ENCODE data around the gene HDAC7.

The HDAC7 gene

DNA sequence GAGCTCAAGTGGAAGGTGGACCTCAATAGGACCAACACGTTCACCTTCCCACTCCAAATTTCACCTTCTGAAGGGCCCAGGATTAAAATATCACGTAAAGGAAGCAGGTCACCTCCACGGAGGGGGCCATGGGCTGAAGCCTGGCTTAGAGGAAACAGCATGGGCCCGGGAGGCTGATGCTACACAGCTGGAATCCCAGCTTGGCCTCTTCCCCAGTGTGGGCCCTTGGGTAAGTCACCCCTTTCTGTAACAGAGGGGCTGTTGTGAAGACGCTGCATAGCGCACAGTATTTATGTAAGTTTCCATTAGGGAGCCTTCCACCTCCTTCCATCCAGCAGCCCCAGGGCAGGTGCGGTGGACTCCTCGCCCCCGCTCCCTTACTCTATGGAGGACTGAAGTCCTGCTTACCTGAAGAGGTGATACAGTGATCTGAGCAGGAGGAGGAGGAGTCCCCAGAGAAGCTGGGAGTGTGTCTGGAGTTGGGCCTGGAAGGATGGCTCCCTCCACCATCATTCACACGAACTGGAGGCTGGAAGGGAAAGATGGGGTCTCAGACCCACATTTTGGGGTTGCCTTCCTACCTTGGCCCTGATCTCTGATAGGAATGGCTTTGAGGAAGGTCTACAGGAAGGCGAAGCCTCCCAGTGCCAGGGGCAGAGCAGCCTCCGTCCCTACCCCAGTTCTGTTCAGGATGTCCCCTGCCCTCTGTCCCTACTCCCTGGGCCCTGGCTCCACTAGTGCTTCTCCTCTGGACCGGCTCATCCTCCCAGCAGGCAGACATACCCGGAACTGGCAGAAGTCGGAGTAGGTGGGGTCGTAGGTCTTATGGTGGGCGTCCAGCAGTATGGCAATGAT, 37.2 kb upstream of the HDAC7 start:
- Histone ChIP-seq H3K4me1 (ENCODE audit: insufficient read depth, low read length) (peaks cover 2% of the 10 kb centered on the region), H3K4me3 (ENCODE audit: low read length) (no peak overlapping the region), H3K9me3 (ENCODE audit: low read length) (no peaks in the 10 kb centered on the region), H2AFZ (ENCODE audit: low read depth, low read length) (no peak overlapping the region), H3K27me3 (ENCODE audit: insufficient read depth, low read length) (peaks cover 10% of the 10 kb centered on the region), H3K36me3 (ENCODE audit: insufficient read depth, low read length) (no peaks in the 10 kb centered on the region)

DNA sequence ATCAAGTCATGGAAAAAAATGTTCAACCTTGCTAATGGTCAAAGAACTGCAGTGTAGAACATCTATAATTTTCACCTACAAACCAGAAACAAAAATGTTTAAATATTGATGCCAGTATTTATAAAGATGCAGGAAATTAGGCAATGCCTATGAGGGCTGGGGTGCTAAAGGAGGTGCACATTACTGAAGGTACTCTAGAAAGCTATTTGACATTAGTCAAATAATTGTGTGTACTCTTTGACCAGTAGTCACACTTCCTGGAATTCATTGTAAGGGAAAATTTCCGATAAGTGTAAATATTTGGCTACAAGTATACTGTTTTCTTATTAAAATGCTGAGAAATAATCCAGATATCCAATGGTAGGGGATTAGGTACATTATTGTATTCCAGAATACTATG, 36.4 kb upstream of the HDAC7 start:
- H3K36me3 ChIP-seq (ENCODE audit: insufficient read depth, low read length): no peaks in the 10 kb centered on the region
- H3K4me1 ChIP-seq (ENCODE audit: insufficient read depth, low read length): peaks cover 2% of the 10 kb centered on the region
- no peaks in the 10 kb centered on the region for H3K9me3 ChIP-seq (ENCODE audit: low read length)
- no peak overlapping the region for H2AFZ ChIP-seq (ENCODE audit: low read depth, low read length)
- no peak overlapping the region for H3K4me3 ChIP-seq (ENCODE audit: low read length)
- peaks cover 18% of the 10 kb centered on the region for H3K27me3 ChIP-seq (ENCODE audit: insufficient read depth, low read length)

DNA sequence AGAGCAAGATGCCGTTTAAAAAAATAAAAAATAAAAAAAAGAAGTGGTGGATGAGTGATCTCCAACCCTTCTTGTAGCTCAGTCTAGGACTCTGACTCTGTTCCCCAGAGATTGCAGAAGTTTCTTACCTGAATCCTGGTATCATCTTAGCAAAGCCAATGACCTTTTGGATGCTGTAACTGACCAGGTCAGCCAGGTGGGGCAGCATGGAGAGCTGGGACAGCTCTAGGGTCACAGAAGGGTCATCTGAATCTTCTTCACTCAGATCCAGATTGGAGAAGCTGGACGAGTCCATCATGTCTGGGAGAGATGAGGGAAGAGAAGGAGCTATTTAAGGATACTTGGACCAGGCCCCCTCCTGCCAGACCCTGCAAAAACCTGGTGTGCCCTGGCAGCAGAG, 35.8 kb upstream of the HDAC7 start:
- H2AFZ ChIP-seq (ENCODE audit: low read depth, low read length): no peak overlapping the region
- H3K4me1 ChIP-seq (ENCODE audit: insufficient read depth, low read length): peaks cover 2% of the 10 kb centered on the region
- H3K4me3 ChIP-seq (ENCODE audit: low read length): no peak overlapping the region
- H3K9me3 ChIP-seq (ENCODE audit: low read length): no peaks in the 10 kb centered on the region
- peaks cover 18% of the 10 kb centered on the region for H3K27me3 ChIP-seq (ENCODE audit: insufficient read depth, low read length)
- H3K36me3 ChIP-seq (ENCODE audit: insufficient read depth, low read length): no peaks in the 10 kb centered on the region

DNA sequence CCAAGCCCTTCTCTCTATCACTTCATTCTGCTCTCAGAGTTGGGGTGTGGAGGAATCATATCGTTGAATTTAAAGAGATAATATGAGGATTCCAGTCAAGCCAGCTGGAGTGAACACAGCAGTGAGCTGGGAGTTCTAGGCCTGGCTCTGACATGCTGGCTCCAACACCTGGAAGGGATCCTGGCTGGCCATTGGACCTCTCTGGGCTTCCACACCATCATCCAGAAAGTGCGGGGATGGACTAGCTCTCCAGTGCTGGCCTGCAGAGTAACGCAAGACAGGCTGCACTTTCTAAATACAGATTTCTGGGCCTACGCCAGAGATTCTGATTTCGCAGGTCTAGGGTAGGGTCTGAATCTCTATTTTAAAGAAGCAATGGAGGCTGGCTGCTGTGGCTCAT, 34.8 kb upstream of the HDAC7 start:
- H3K9me3 ChIP-seq (ENCODE audit: low read length): no peaks in the 10 kb centered on the region
- H2AFZ ChIP-seq (ENCODE audit: low read depth, low read length): no peak overlapping the region
- H3K27me3 ChIP-seq (ENCODE audit: insufficient read depth, low read length): peaks cover 18% of the 10 kb centered on the region
- H3K4me1 ChIP-seq (ENCODE audit: insufficient read depth, low read length): peaks cover 2% of the 10 kb centered on the region
- no peaks in the 10 kb centered on the region for H3K36me3 ChIP-seq (ENCODE audit: insufficient read depth, low read length)
- H3K4me3 ChIP-seq (ENCODE audit: low read length): no peak overlapping the region

- Histone ChIP-seq H3K9me3 (ENCODE audit: low read length) (no peaks in the 10 kb centered on the region), H3K36me3 (ENCODE audit: insufficient read depth, low read length) (no peaks in the 10 kb centered on the region), H2AFZ (ENCODE audit: low read depth, low read length) (no peak overlapping the region), H3K27me3 (ENCODE audit: insufficient read depth, low read length) (peaks cover 14% of the 10 kb centered on the region), H3K4me1 (ENCODE audit: insufficient read depth, low read length) (peaks cover 2% of the 10 kb centered on the region), H3K4me3 (ENCODE audit: low read length) (no peak overlapping the region)
Measured at GRCh38 chr12:47852096-47852571, 32.4 kb upstream of the HDAC7 start.

GRCh38 chr12:47851303-47851952, 31.7 kb upstream of the HDAC7 start:
- Histone ChIP-seq H3K4me1 (ENCODE audit: insufficient read depth, low read length) (peaks cover 2% of the 10 kb centered on the region), H3K36me3 (ENCODE audit: insufficient read depth, low read length) (no peaks in the 10 kb centered on the region), H3K9me3 (ENCODE audit: low read length) (no peaks in the 10 kb centered on the region), H3K27me3 (ENCODE audit: insufficient read depth, low read length) (peaks cover 9% of the 10 kb centered on the region), H2AFZ (ENCODE audit: low read depth, low read length) (no peak overlapping the region), H3K4me3 (ENCODE audit: low read length) (no peak overlapping the region)

DNA sequence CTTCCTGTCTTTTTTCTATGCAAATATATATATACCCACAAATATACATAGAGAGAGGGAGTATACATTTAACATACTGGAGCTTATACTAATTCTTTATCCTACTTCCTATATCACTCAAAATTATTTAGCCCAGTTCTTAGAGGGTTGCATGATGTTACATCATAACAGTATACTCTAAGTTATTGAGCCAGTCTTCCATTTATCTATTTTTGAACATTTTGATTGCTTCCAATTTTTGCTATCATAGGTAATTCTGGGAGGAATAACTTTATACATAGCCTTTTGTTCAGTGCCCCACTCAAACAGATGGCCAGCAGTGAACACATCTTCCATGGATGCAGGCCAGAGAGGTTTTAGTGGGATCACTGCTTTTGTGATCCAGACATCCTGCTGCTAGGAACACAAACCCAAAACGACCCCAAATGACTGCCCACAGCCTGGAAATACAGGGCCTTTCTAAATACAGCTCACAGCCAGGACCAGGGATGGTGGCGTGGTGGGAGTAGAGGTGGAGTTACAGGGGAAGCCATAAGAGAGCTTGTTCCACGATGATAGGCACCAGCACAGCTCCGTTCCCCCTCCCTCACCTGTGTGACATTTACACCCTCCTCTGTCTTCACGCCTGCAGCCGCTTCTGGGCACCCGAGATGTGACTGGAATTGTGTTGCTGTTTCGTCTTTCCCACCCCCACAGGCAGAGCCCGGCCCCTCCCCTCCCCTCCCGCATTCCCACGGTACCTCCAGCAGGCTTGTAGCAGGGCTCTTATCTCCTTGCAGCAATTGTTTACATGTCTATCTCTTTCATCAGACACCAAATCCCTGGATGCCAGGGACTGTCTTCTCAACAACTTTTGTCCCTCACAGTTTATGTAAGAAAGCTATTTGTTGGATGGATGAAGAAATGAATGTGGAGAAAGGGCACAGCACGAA, 30.7 kb upstream of the HDAC7 start:
- Histone ChIP-seq H3K9me3 (ENCODE audit: low read length) (no peaks in the 10 kb centered on the region), H2AFZ (ENCODE audit: low read depth, low read length) (no peak overlapping the region), H3K36me3 (ENCODE audit: insufficient read depth, low read length) (no peaks in the 10 kb centered on the region), H3K4me1 (ENCODE audit: insufficient read depth, low read length) (peaks cover 2% of the 10 kb centered on the region), H3K27me3 (ENCODE audit: insufficient read depth, low read length) (peaks cover 9% of the 10 kb centered on the region), H3K4me3 (ENCODE audit: low read length) (no peak overlapping the region)

- Histone ChIP-seq H3K4me1 (ENCODE audit: insufficient read depth, low read length) (peaks cover 2% of the 10 kb centered on the region), H3K9me3 (ENCODE audit: low read length) (no peaks in the 10 kb centered on the region), H3K36me3 (ENCODE audit: insufficient read depth, low read length) (no peaks in the 10 kb centered on the region), H2AFZ (ENCODE audit: low read depth, low read length) (no peak overlapping the region), H3K4me3 (ENCODE audit: low read length) (no peak overlapping the region), H3K27me3 (ENCODE audit: insufficient read depth, low read length) (peaks cover 9% of the 10 kb centered on the region)
Measured at GRCh38 chr12:47849261-47849660, 29.6 kb upstream of the HDAC7 start.

DNA sequence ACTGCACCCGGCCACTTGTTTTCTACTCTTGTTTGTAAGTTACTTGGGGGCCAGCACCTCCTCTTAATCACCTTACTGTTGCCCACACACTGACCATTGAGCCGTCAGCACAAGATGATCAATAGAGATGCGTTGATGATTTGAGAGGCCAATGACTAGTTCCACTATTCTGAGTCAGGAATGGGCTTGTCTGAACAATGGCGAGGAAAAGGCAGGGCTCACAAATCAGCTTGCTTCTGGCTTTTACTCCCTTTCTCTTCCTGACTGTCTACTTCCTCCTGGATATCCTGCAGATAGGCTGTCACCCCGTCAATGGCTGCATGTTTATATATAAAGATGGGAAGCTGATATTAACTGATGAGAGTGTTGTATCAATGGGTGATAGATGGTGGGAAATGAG, 29.1 kb upstream of the HDAC7 start:
- Histone ChIP-seq H2AFZ (ENCODE audit: low read depth, low read length) (no peak overlapping the region), H3K36me3 (ENCODE audit: insufficient read depth, low read length) (no peaks in the 10 kb centered on the region)

DNA sequence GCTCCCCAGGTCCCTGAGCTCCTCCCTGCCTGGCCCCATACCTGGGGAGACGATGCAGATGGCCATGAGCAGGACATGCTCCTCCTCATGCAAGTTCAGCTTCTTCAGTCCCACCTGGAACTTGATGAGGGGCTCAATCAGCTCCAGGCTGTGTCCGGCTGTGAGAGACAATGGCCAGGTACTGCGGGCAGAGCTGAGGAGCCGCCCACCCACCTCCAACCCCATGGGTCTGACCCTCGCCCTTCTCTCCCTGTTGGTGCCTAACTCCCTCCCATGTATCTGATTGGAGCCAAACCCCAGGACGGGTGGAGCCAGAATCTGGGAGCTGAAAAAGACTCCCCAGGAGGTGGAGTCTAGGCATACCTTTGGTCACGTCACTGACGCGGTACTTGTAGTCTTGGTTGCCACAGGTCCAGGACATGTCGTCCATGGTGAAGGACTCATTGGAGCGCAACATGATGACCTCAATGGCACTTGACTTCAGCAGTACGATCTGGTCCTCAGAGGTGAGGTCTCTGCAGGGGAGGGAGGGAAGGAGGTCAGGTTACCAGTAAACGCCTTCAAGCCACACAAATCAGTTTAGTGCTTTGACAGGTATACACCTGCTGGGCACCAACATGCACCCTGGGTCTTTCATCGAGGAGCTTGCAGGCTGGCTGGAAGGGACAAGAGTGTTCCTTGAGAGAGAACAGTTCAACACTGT, 26.7 kb upstream of the HDAC7 start:
- no peak overlapping the region for H2AFZ ChIP-seq (ENCODE audit: low read depth, low read length)
- H3K4me3 ChIP-seq (ENCODE audit: low read length): no peak overlapping the region
- H3K9me3 ChIP-seq (ENCODE audit: low read length): no peaks in the 10 kb centered on the region
- H3K4me1 ChIP-seq (ENCODE audit: insufficient read depth, low read length): no peaks in the 10 kb centered on the region
- no peaks in the 10 kb centered on the region for H3K36me3 ChIP-seq (ENCODE audit: insufficient read depth, low read length)
- peaks cover 7% of the 10 kb centered on the region for H3K27me3 ChIP-seq (ENCODE audit: insufficient read depth, low read length)

More for the DNA sequence above, 29.1 kb upstream of the HDAC7 start:
- Histone ChIP-seq H3K27me3 (ENCODE audit: insufficient read depth, low read length) (peaks cover 9% of the 10 kb centered on the region), H3K4me3 (ENCODE audit: low read length) (no peak overlapping the region), H3K9me3 (ENCODE audit: low read length) (no peaks in the 10 kb centered on the region), H3K4me1 (ENCODE audit: insufficient read depth, low read length) (peaks cover 2% of the 10 kb centered on the region)

- H3K4me1 ChIP-seq (ENCODE audit: insufficient read depth, low read length): no peaks in the 10 kb centered on the region
- H3K36me3 ChIP-seq (ENCODE audit: insufficient read depth, low read length): no peaks in the 10 kb centered on the region
- H2AFZ ChIP-seq (ENCODE audit: low read depth, low read length): no peak overlapping the region
- no peak overlapping the region for H3K4me3 ChIP-seq (ENCODE audit: low read length)
- H3K9me3 ChIP-seq (ENCODE audit: low read length): no peaks in the 10 kb centered on the region
- H3K27me3 ChIP-seq (ENCODE audit: insufficient read depth, low read length): peaks cover 3% of the 10 kb centered on the region
Measured at GRCh38 chr12:47845081-47845480, 25.4 kb upstream of the HDAC7 start.

- Histone ChIP-seq H3K36me3 (ENCODE audit: insufficient read depth, low read length) (no peaks in the 10 kb centered on the region), H3K9me3 (ENCODE audit: low read length) (no peaks in the 10 kb centered on the region), H3K27me3 (ENCODE audit: insufficient read depth, low read length) (peaks cover 3% of the 10 kb centered on the region), H2AFZ (ENCODE audit: low read depth, low read length) (no peak overlapping the region), H3K4me1 (ENCODE audit: insufficient read depth, low read length) (no peaks in the 10 kb centered on the region), H3K4me3 (ENCODE audit: low read length) (no peak overlapping the region)
Measured at GRCh38 chr12:47844264-47845019, 24.7 kb upstream of the HDAC7 start.

Measured in neuron (in vitro differentiated cells).